Measurements from ENCODE around the gene SENP2. TPM values are rescaled to one million over a fixed set of nuclear protein-coding genes. Genes with fewer than 3 reads are reported as not detected.

SENP2 gene
- polyA plus RNA-seq, 2 of the 4 experiments (the other 2 are of a cell fraction), result 19.7 to 22.4 TPM

GRCh38 chr3:185539934-185540333, 46.2 kb upstream of the SENP2 start:
- no peak for TF ChIP-seq ZFP36 (IDR thresholded peaks at IDR 0.05; ENCODE audit: borderline replicate concordance, partially characterized antibody)
- TF ChIP-seq SMC3 (IDR thresholded peaks at IDR 0.05), result no peak
- TF ChIP-seq ZC3H11A (IDR thresholded peaks at IDR 0.05), result no peak
- TF ChIP-seq HES2 (IDR thresholded peaks at IDR 0.05), result no peak
- FAIRE-seq (no peak), DNase-seq (ENCODE audit: low read depth in 1 of 2, low spot score in 1 of 2) (no peak), ATAC-seq (no peak)
- ChIA-PET CTCF (interaction anchor here (1.0 kb wide), 1 partner anchor 19 kb away, joined by 3 read pairs; no protein-coding TSS in a partner anchor), POLR2A (no interaction called here)
- WGBS (ENCODE audit: missing lambda C conversion rate), result 93% methylated on average over 2 of the region's 2 CpGs
- Histone ChIP-seq H3K4me1 (peaks cover 26% of the 10 kb centered on the region), H3K9me3 (no peaks in the 10 kb centered on the region), H3K27ac (peak overlapping the region; percentile 42 to 73; a peak in 5 of 6 replicates), H3K4me2 (no peak overlapping the region), H3K4me3 (no peak overlapping the region)

- ChIA-PET POLR2A (no interaction called here), CTCF (no interaction called here)
- Histone ChIP-seq H3K4me2 (no peak overlapping the region), H3K27ac (peak overlapping the region in 1 of 2 experiments; percentile 20; a peak in 3 of 6 replicates), H3K4me1 (peaks cover 32% of the 10 kb centered on the region), H3K9me3 (no peaks in the 10 kb centered on the region), H3K4me3 (no peak overlapping the region)
- FAIRE-seq, result no peak
- ATAC-seq, result no peak
- no peak for TF ChIP-seq POLR2AphosphoS2 (conservative IDR thresholded peaks at IDR 0.05; ENCODE audit: low read length)
- no peak for TF ChIP-seq RAD21 (conservative IDR thresholded peaks at IDR 0.05 in 1 of 2, IDR thresholded peaks at IDR 0.05 in 1 of 2)
- TF ChIP-seq ESRRA (IDR thresholded peaks at IDR 0.05; ENCODE audit: borderline replicate concordance, low read length), result no peak
- no peak for TF ChIP-seq TP53 (CRISPR knock-in tag; IDR thresholded peaks at IDR 0.05)
- no peak for TF ChIP-seq HMGXB4 (CRISPR knock-in tag; IDR thresholded peaks at IDR 0.05; ENCODE audit: borderline replicate concordance)
- no peak for TF ChIP-seq HDAC2 (IDR thresholded peaks at IDR 0.05)
- no peak for TF ChIP-seq HEYL (CRISPR knock-in tag; IDR thresholded peaks at IDR 0.05)
- no peak for TF ChIP-seq MYC (IDR thresholded peaks at IDR 0.05; ENCODE audit: borderline replicate concordance, low read length)
- TF ChIP-seq REST (IDR thresholded peaks at IDR 0.05), result no peak
- no peak for TF ChIP-seq JUN (IDR thresholded peaks at IDR 0.05)
- TF ChIP-seq CHD2 (IDR thresholded peaks at IDR 0.05; ENCODE audit: low read length, partially characterized antibody), result no peak
- no peak for TF ChIP-seq KDM5A (IDR thresholded peaks at IDR 0.05)
- no peak for TF ChIP-seq USF2 (IDR thresholded peaks at IDR 0.05)
- TF ChIP-seq RNF2 (IDR thresholded peaks at IDR 0.05; ENCODE audit: borderline replicate concordance, low read depth), result no peak
- no peak for TF ChIP-seq BCL3 (IDR thresholded peaks at IDR 0.05)
- no peak for TF ChIP-seq HOXB5 (CRISPR knock-in tag; IDR thresholded peaks at IDR 0.05)
- no peak for TF ChIP-seq ELK1 (IDR thresholded peaks at IDR 0.05; ENCODE audit: low read depth, low read length)
- WGBS (ENCODE audit: missing lambda C conversion rate), result 94% methylated on average over 7 of the region's 7 CpGs
- no peak for DNase-seq (ENCODE audit: low read depth in 1 of 2, low spot score in 1 of 2)
Observed at GRCh38 chr3:185540695-185541094, 45.4 kb upstream of the SENP2 start.
